T-cell (primary cell): ENCODE measurements around the gene WDR93. TPM values are rescaled to one million over a fixed set of nuclear protein-coding genes. Genes with fewer than 3 reads are reported as not detected.

Experiments used
- ATAC-seq, 4 experiments: fragments of 200-7000 bp in 3 of 4; fragments of 150-1000 bp in 1 of 4; cut with Tn5 transposase; replicated peaks in 1 of 4; 1 replicate in 3 of 4; 2 replicates in 1 of 4; pipeline ENCODE4 v1.10.0; 2021; ENCODE audit warnings: moderate library complexity in 3 of 4, mild to moderate bottlenecking in 2 of 4, moderate number of reproducible peaks in 1 of 4
- CTCF ChIA-PET, 2 donors: fragments of 300-600 bp; sonication (Branson Sonifier 250); formaldehyde crosslinking; loops; one replicate each; lab custom pipeline; 2022; ENCODE audit warnings: antibody characterized with exemption in 2 of 2; lab: Charles Lee
- POLR2A ChIA-PET, 2 donors: fragments of 300-600 bp; sonication (Branson Sonifier 250); formaldehyde crosslinking; loops; one replicate each; lab custom pipeline; 2022; ENCODE audit warnings: antibody characterized with exemption in 2 of 2; lab: Charles Lee
- DNase-seq, 35 experiments: peaks; one replicate each; pipeline versions ENCODE4 v3.0.0 to v3.0.0-alpha.2; 2013 to 2023
- H3K27ac ChIP-seq: one replicate; pipeline ENCODE4 v1.5.1; 2013; ENCODE audit warnings: low read length
- H3K27me3 ChIP-seq, 2 experiments: replicated peaks in 1 of 2; 1 replicate in 1 of 2; 2 replicates in 1 of 2; pipeline versions ENCODE4 v1.6.1 to v1.7.0; 2013; ENCODE audit warnings: low read length in 1 of 2, mixed read lengths in 1 of 2; ENCODE audit not compliant: control insufficient read depth in 2 of 2, insufficient read depth in 2 of 2; ENCODE audit errors: extremely low read depth in 1 of 2
- H3K36me3 ChIP-seq, 2 donors: 1 replicate in 1 of 2; 2 replicates in 1 of 2; pipeline versions ENCODE4 v1.6.1 to v1.7.0; 2013; ENCODE audit warnings: low read length in 1 of 2; ENCODE audit not compliant: control insufficient read depth in 2 of 2, insufficient read depth in 1 of 2; ENCODE audit errors: extremely low read depth in 1 of 2
- H3K4me1 ChIP-seq, 2 experiments: 1 replicate in 1 of 2; 2 replicates in 1 of 2; pipeline versions ENCODE4 v1.6.1 to v1.7.0; 2013; ENCODE audit warnings: low read length in 2 of 2, mixed read lengths in 1 of 2; ENCODE audit not compliant: insufficient read depth in 2 of 2, control insufficient read depth in 1 of 2; ENCODE audit errors: extremely low read depth in 1 of 2
- H3K4me3 ChIP-seq, 2 donors: 1 replicate in 1 of 2; 2 replicates in 1 of 2; pipeline versions ENCODE4 v1.5.1 to v1.7.0; 2013; ENCODE audit warnings: mild to moderate bottlenecking in 2 of 2, low read length in 1 of 2, moderate library complexity in 1 of 2; ENCODE audit not compliant: control insufficient read depth in 1 of 2; ENCODE audit errors: extremely low read depth in 1 of 2
- H3K9me3 ChIP-seq: 2 replicates; pipeline ENCODE4 v1.7.0; 2013
- H3K27ac Mint-ChIP-seq, 2 donors: one replicate each; pipeline ENCODE4 v1.8.0; 2020 to 2021; ENCODE audit warnings: mild to moderate bottlenecking in 2 of 2, mixed read lengths in 2 of 2
- H3K27me3 Mint-ChIP-seq, 2 donors: one replicate each; pipeline ENCODE4 v1.8.0; 2021 to 2022; ENCODE audit warnings: mixed read lengths in 2 of 2
- H3K36me3 Mint-ChIP-seq: one replicate; pipeline ENCODE4 v1.8.0; 2021; ENCODE audit warnings: mixed read lengths
- H3K4me1 Mint-ChIP-seq, 3 donors: one replicate each; pipeline ENCODE4 v1.8.0; 2020 to 2022; ENCODE audit warnings: mixed read lengths in 3 of 3, mild to moderate bottlenecking in 1 of 3
- H3K4me3 Mint-ChIP-seq, 3 donors: one replicate each; pipeline ENCODE4 v1.8.0; 2020 to 2022; ENCODE audit warnings: mild to moderate bottlenecking in 3 of 3, mixed read lengths in 3 of 3, moderate library complexity in 3 of 3
- H3K9me3 Mint-ChIP-seq, 3 donors: one replicate each; pipeline ENCODE4 v1.8.0; 2020 to 2022; ENCODE audit warnings: mixed read lengths in 3 of 3
- WGBS: methylation state at CpG from one replicate; pipeline ENCODE4 v1.1.5; 2013; ENCODE audit warnings: missing lambda C conversion rate; ENCODE audit not compliant: insufficient coverage; 5-methylcytosine and 5-hydroxymethylcytosine counted together
- total RNA-seq, 35 experiments: library from RNA in 6 of 35; stranded (reverse) in 6 of 35; fragments of 120-200 nt in 1 of 35; gene quantifications; one replicate each; pipeline versions ENCODE4 v1.2.1 to v1.2.4 and lab custom pipeline; 2013 to 2026

Gene WDR93
- total RNA-seq, 5 donors from 2014 or later (not counting 1 experiment from before 2014, with no cell fraction given): 0.13 to 0.35 TPM; not detected in 3

DNA sequence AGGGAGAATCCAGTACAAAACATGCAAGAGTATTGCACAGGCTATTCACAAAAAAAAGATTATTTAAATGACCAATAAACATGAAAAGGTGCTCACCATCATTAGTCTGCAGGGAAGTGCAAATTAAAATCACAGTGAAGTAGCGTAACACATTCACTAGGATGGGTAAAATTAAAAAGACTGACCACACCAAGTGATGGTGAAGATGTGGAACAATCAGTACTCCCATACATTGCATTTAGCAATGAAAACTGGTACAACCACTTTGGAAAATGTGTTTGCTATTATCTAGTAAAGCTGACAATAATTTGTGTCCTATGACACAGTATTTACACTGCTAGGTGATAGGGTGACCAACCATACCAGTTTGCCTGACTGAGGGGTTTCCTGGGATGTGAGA, 34.0 kb downstream of the WDR93 start:
- CTCF ChIA-PET: no interaction called here
- H3K4me1 Mint-ChIP-seq: no peaks in the 10 kb centered on the region
- ATAC-seq: no peak
- Histone ChIP-seq H3K4me3 (no peak overlapping the region), H3K36me3 (no peaks in the 10 kb centered on the region), H3K27ac (no peak overlapping the region), H3K27me3 (peaks cover 2 to 17% of the 10 kb centered on the region in 2 experiments), H3K9me3 (peaks cover 3% of the 10 kb centered on the region), H3K4me1 (no peaks in the 10 kb centered on the region)
- peaks cover 14 to 16% of the 10 kb centered on the region in 2 donors for H3K27me3 Mint-ChIP-seq
- DNase-seq: no peak
- H3K27ac Mint-ChIP-seq: no peak overlapping the region
- H3K4me3 Mint-ChIP-seq: no peak overlapping the region
- H3K9me3 Mint-ChIP-seq: peaks cover 0 to 3% (median 0%) of the 10 kb centered on the region in 3 donors
- H3K36me3 Mint-ChIP-seq: no peaks in the 10 kb centered on the region
- WGBS: no CpG with 5 or more reads among the region's 1 CpG
- POLR2A ChIA-PET: interaction anchor here in 1 of 2 donors (0.6 kb wide), 1 partner anchor 1979 kb away, joined by 3 read pairs; no protein-coding TSS in a partner anchor

- ChIA-PET POLR2A (interaction anchor here in 1 of 2 donors (0.6 kb wide), 1 partner anchor 1978 kb away, joined by 3 read pairs; no protein-coding TSS in a partner anchor), CTCF (no interaction called here)
- DNase-seq (no peak), ATAC-seq (no peak)
- H3K36me3 ChIP-seq: no peaks in the 10 kb centered on the region
- H3K27ac ChIP-seq: no peak overlapping the region
- no peaks in the 10 kb centered on the region for H3K4me1 ChIP-seq
- Mint-ChIP-seq H3K9me3 (peaks cover 0 to 3% (median 0%) of the 10 kb centered on the region in 3 donors), H3K4me3 (no peak overlapping the region), H3K27me3 (peaks cover 14 to 16% of the 10 kb centered on the region in 2 donors), H3K4me1 (no peaks in the 10 kb centered on the region), H3K27ac (no peak overlapping the region), H3K36me3 (no peaks in the 10 kb centered on the region)
- peaks cover 2 to 13% of the 10 kb centered on the region in 2 experiments for H3K27me3 ChIP-seq
- H3K4me3 ChIP-seq: no peak overlapping the region
- peaks cover 3% of the 10 kb centered on the region for H3K9me3 ChIP-seq
- WGBS: 100% methylated on average over 1 of the region's 1 CpG
Observed at GRCh38 chr15:89725064-89725463, 34.5 kb downstream of the WDR93 start.

DNA sequence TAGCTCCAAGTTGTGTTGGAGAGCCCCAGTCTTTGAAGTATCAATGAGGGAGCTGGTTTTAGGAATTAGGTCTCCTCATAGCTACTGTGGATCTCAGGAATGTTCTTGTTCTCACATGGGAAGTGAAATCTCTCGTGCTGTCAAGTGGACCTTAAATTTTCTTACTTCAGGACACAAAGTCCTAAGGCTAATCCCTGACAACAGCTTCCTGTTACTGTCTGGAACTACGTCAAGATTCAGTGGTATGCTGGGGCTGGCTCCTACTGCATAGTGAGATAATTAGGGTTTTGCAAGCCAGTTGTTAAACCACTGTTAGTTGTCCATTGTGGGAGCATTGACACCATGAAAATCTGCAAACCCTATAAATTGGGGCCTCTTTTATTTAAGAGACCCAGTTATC, 37.6 kb downstream of the WDR93 start:
- Mint-ChIP-seq H3K9me3 (peaks cover 0 to 3% (median 0%) of the 10 kb centered on the region in 3 donors), H3K27me3 (no peaks in the 10 kb centered on the region), H3K27ac (no peak overlapping the region), H3K4me1 (no peaks in the 10 kb centered on the region), H3K4me3 (no peak overlapping the region), H3K36me3 (no peaks in the 10 kb centered on the region)
- Histone ChIP-seq H3K27me3 (peaks cover 0 to 11% of the 10 kb centered on the region in 2 experiments), H3K9me3 (peaks cover 3% of the 10 kb centered on the region), H3K27ac (no peak overlapping the region), H3K36me3 (no peaks in the 10 kb centered on the region), H3K4me1 (no peaks in the 10 kb centered on the region), H3K4me3 (no peak overlapping the region)
- DNase-seq (no peak), ATAC-seq (no peak)
- ChIA-PET CTCF (interaction anchor here (0.5 to 2.0 kb wide), 2 partner anchors 12 to 146 kb away, joined by 3 to 7 read pairs; no protein-coding TSS in a partner anchor), POLR2A (no interaction called here)
- WGBS: 50% methylated on average over 1 of the region's 2 CpGs

- 83% methylated on average over 2 of the region's 5 CpGs for WGBS
- ATAC-seq (no peak), DNase-seq (no peak)
- Histone ChIP-seq H3K9me3 (no peaks in the 10 kb centered on the region), H3K4me1 (no peaks in the 10 kb centered on the region), H3K27me3 (peaks cover 0 to 10% of the 10 kb centered on the region in 2 experiments), H3K4me3 (no peak overlapping the region), H3K36me3 (no peaks in the 10 kb centered on the region), H3K27ac (no peak overlapping the region)
- no peaks in the 10 kb centered on the region for H3K4me1 Mint-ChIP-seq
- peaks cover 11 to 15% of the 10 kb centered on the region in 2 donors for H3K27me3 Mint-ChIP-seq
- H3K9me3 Mint-ChIP-seq: no peaks in the 10 kb centered on the region
- CTCF ChIA-PET: interaction anchor here in 1 of 2 donors (1.3 kb wide), 1 partner anchor 9 kb away, joined by 6 read pairs; no protein-coding TSS in a partner anchor
- H3K27ac Mint-ChIP-seq: no peak overlapping the region
- H3K36me3 Mint-ChIP-seq: no peaks in the 10 kb centered on the region
- POLR2A ChIA-PET: no interaction called here
- no peak overlapping the region for H3K4me3 Mint-ChIP-seq
Observed at GRCh38 chr15:89731275-89731674, 40.7 kb downstream of the WDR93 start.

DNA sequence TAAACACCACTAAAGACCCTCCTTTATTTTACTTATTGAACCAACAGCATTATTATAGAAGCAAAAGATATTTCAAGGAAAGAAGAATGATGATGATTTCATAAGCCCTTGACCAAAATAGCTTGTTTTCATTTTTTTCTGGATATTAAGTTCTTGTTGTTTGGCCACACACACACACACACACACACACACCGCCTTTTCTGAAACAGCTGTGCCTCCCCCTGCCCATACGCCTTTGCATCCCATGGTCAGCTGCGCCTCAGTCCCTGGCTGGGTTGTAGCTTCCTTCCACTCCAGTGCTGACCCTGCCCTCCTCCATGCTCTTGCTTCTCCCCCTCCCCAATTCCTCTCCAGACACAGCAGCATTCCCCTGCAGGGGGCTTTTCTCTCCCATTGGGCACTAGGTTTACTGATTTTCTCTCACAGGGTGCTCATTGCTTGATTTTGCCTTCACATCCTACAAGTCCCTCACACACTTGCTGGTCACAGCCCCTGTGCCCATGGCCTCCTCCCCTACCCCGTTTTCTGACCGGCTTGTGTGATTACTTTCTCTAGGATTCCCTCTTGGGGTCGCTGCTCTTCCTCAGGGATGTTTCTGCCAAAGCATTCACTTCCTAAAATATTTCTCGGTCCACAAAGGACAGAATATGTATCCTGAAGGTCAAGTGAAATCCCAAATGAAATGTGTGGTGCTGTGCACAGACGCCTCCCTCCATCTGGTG, 42.0 kb downstream of the WDR93 start:
- Histone ChIP-seq H3K27ac (no peak overlapping the region), H3K4me3 (no peak overlapping the region), H3K4me1 (no peaks in the 10 kb centered on the region), H3K27me3 (peaks cover 0 to 15% of the 10 kb centered on the region in 2 experiments), H3K9me3 (no peaks in the 10 kb centered on the region), H3K36me3 (no peaks in the 10 kb centered on the region)
- ATAC-seq (no peak), DNase-seq (no peak)
- CTCF ChIA-PET: interaction anchor here in 1 of 2 donors (1.3 kb wide), 1 partner anchor 7 kb away, joined by 6 read pairs; no protein-coding TSS in a partner anchor
- 95% methylated on average over 4 of the region's 8 CpGs for WGBS
- no peaks in the 10 kb centered on the region for H3K4me1 Mint-ChIP-seq
- H3K27ac Mint-ChIP-seq: no peak overlapping the region
- no peak overlapping the region for H3K4me3 Mint-ChIP-seq
- peaks cover 18 to 19% of the 10 kb centered on the region in 2 donors for H3K27me3 Mint-ChIP-seq
- H3K9me3 Mint-ChIP-seq: no peaks in the 10 kb centered on the region
- POLR2A ChIA-PET: no interaction called here
- no peaks in the 10 kb centered on the region for H3K36me3 Mint-ChIP-seq

- Histone ChIP-seq H3K9me3 (no peaks in the 10 kb centered on the region), H3K36me3 (no peaks in the 10 kb centered on the region), H3K4me1 (peaks cover 0 to 4% of the 10 kb centered on the region in 2 experiments), H3K27me3 (peaks cover 0 to 18% of the 10 kb centered on the region in 2 experiments), H3K27ac (no peak overlapping the region), H3K4me3 (no peak overlapping the region)
- peaks cover 18 to 21% of the 10 kb centered on the region in 2 donors for H3K27me3 Mint-ChIP-seq
- ChIA-PET POLR2A (no interaction called here), CTCF (no interaction called here)
- ATAC-seq: no peak
- H3K36me3 Mint-ChIP-seq: no peaks in the 10 kb centered on the region
- H3K4me3 Mint-ChIP-seq: no peak overlapping the region
- no peak for DNase-seq
- H3K4me1 Mint-ChIP-seq: peaks cover 0 to 2% (median 2%) of the 10 kb centered on the region in 3 donors
- no peaks in the 10 kb centered on the region for H3K9me3 Mint-ChIP-seq
- WGBS: 70% methylated on average over 4 of the region's 4 CpGs
- H3K27ac Mint-ChIP-seq: no peak overlapping the region
Observed at GRCh38 chr15:89735773-89736172, 45.2 kb downstream of the WDR93 start.
